Activated T-helper 2 cell treated with anti-CD3 and anti-CD28 coated beads, Interferon-gamma antibody, Interleukin-2, Interleukin-4, amounts not matched to agents 10 μg/mL and 5 μg/mL and 100 μg/mL, durations not matched to agents 14 hours and 24 hours and 36 hours (primary cell): Measurements from ENCODE around the gene HBE1. TPM values are rescaled to one million over a fixed set of nuclear protein-coding genes. Genes with fewer than 3 reads are reported as not detected.

Experiments used
- DNase-seq: peaks from one replicate; pipeline ENCODE4 v3.0.0; 2021; ENCODE audit warnings: low spot score
- H3K27ac Mint-ChIP-seq: one replicate; pipeline ENCODE4 v1.8.0; 2021; ENCODE audit warnings: mixed read lengths
- H3K27me3 Mint-ChIP-seq: one replicate; pipeline ENCODE4 v1.8.0; 2021; ENCODE audit warnings: low read depth, mixed read lengths
- H3K36me3 Mint-ChIP-seq: one replicate; pipeline ENCODE4 v1.8.0; 2021; ENCODE audit warnings: low read depth, mixed read lengths
- H3K4me1 Mint-ChIP-seq: one replicate; pipeline ENCODE4 v1.8.0; 2021; ENCODE audit warnings: low read depth, mixed read lengths
- H3K4me3 Mint-ChIP-seq: one replicate; pipeline ENCODE4 v1.8.0; 2021; ENCODE audit warnings: low read depth, mild to moderate bottlenecking, moderate library complexity, mixed read lengths
- H3K9me3 Mint-ChIP-seq: one replicate; pipeline ENCODE4 v1.8.0; 2021; ENCODE audit warnings: mixed read lengths
- intact Hi-C: fragments of 100-400 bp; cut with micrococcal nuclease; formaldehyde crosslinking; loops from one replicate; pipeline ENCODE4 v1.15.1; 2023
- total RNA-seq: library from RNA; stranded (reverse); gene quantifications from 2 replicates; pipeline ENCODE4 v1.2.3, GENCODE V29; 2022

The HBE1 gene
- total RNA-seq, 1 donor from 2014 or later, result not detected

GRCh38 chr11:5233307-5233706 is 36.4 kb downstream of the HBE1 start:
- Mint-ChIP-seq H3K4me1 (peaks cover 9% of the 10 kb centered on the region), H3K4me3 (no peak overlapping the region)
- intact Hi-C loops, result no loop called here

DNA sequence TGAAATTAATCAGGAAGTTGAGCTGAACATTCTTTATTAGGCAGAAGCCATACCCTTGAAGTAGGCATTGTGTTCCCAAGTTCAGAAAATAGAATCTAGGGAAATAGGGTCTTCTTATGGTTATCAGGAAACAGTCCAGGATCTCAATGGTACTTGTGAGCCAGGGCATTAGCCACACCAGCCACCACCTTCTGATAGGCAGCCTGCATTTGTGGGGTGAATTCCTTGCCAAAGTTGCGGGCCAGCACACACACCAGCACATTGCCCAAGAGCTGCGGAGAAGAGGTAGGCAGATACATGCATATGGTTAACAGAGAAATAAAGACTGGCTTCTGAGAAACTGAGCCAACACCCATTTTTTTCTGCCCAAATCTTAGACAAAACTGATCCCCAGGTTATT is 36.9 kb downstream of the HBE1 start:
- no peak overlapping the region for H3K27ac Mint-ChIP-seq
- no peak for DNase-seq
- H3K4me1 Mint-ChIP-seq, result peaks cover 9% of the 10 kb centered on the region

More at GRCh38 chr11:5233307-5233706, 36.4 kb downstream of the HBE1 start:
- Mint-ChIP-seq H3K9me3 (no peaks in the 10 kb centered on the region), H3K36me3 (no peaks in the 10 kb centered on the region), H3K27ac (no peak overlapping the region), H3K27me3 (peaks cover 16% of the 10 kb centered on the region)
- no peak for DNase-seq

GRCh38 chr11:5232176-5232575 is 37.6 kb downstream of the HBE1 start:
- no peak for DNase-seq
- Mint-ChIP-seq H3K27me3 (peaks cover 13% of the 10 kb centered on the region), H3K4me1 (peaks cover 9% of the 10 kb centered on the region), H3K27ac (no peak overlapping the region), H3K9me3 (no peaks in the 10 kb centered on the region), H3K4me3 (no peak overlapping the region), H3K36me3 (no peaks in the 10 kb centered on the region)
- intact Hi-C loops, result no loop called here

More for the DNA sequence above, 36.9 kb downstream of the HBE1 start:
- Mint-ChIP-seq H3K9me3 (no peaks in the 10 kb centered on the region), H3K36me3 (no peaks in the 10 kb centered on the region), H3K4me3 (no peak overlapping the region), H3K27me3 (peaks cover 16% of the 10 kb centered on the region)
- intact Hi-C loops, result no loop called here

DNA sequence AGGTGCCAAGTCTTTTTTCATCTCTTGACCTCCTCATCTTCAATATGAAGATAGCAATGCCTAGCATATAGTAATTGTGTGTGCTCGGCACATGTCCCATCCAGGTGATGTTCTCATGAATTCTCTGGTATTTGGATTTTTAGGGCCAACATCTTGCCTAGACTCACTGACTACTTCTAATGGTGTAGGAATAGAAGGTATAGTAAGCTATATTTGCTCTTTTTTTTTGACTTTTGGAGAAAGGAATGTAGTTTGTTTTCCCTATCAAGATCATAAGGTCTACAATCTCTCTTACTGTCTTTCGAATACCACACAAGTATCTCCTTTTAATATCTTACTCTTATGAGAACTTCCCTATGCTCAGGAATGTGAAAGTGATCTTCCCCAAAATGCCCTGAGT is 38.6 kb downstream of the HBE1 start:
- H3K9me3 Mint-ChIP-seq, result no peaks in the 10 kb centered on the region
- H3K4me3 Mint-ChIP-seq, result no peak overlapping the region
- H3K27me3 Mint-ChIP-seq, result peaks cover 7% of the 10 kb centered on the region
- H3K36me3 Mint-ChIP-seq, result no peaks in the 10 kb centered on the region
- DNase-seq, result no peak
- peaks cover 9% of the 10 kb centered on the region for H3K4me1 Mint-ChIP-seq
- H3K27ac Mint-ChIP-seq, result no peak overlapping the region
- intact Hi-C loops, result no loop called here

- intact Hi-C loops, result no loop called here
- Mint-ChIP-seq H3K27me3 (peaks cover 2% of the 10 kb centered on the region), H3K4me1 (peaks cover 8% of the 10 kb centered on the region), H3K4me3 (no peak overlapping the region), H3K36me3 (no peaks in the 10 kb centered on the region), H3K9me3 (no peaks in the 10 kb centered on the region), H3K27ac (no peak overlapping the region)
- DNase-seq, result no peak
These were observed 39.5 kb downstream of the HBE1 start for GRCh38 chr11:5230266-5230665.

- Mint-ChIP-seq H3K27me3 (no peaks in the 10 kb centered on the region), H3K4me3 (no peak overlapping the region), H3K9me3 (no peaks in the 10 kb centered on the region), H3K27ac (no peak overlapping the region), H3K4me1 (peaks cover 6% of the 10 kb centered on the region), H3K36me3 (no peaks in the 10 kb centered on the region)
- intact Hi-C loops, result no loop called here
- DNase-seq, result no peak
These were observed 39.9 kb downstream of the HBE1 start for GRCh38 chr11:5229796-5230195.

- Mint-ChIP-seq H3K9me3 (no peaks in the 10 kb centered on the region), H3K27me3 (no peaks in the 10 kb centered on the region), H3K27ac (no peak overlapping the region), H3K4me3 (no peak overlapping the region), H3K36me3 (no peaks in the 10 kb centered on the region), H3K4me1 (peaks cover 3% of the 10 kb centered on the region)
- intact Hi-C loops, result no loop called here
- no peak for DNase-seq
These were observed 40.4 kb downstream of the HBE1 start for GRCh38 chr11:5229356-5229755.

DNA sequence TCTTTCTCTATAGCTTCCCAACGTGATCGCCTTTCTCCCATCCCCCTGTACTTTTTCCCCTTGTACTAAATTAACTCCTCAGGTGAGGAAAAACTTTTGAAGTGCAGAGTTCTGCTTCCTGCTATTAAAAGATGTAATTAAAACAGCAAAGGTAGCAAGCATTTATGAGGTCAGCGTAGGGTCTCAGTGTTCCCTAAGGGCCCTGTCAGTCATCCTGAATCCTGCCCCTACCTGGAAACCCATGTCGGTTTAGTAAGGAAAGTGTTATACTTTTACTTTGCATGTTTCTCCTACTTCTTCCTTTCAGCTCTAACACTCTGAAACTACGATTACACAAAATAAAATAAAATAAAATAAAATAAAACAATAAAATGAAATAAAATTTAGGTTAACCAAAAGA is 41.6 kb downstream of the HBE1 start:
- Mint-ChIP-seq H3K9me3 (no peaks in the 10 kb centered on the region), H3K36me3 (no peaks in the 10 kb centered on the region), H3K4me1 (no peaks in the 10 kb centered on the region), H3K27me3 (no peaks in the 10 kb centered on the region), H3K4me3 (no peak overlapping the region), H3K27ac (no peak overlapping the region)
- intact Hi-C loops, result no loop called here
- DNase-seq, result no peak

- Mint-ChIP-seq H3K4me3 (no peak overlapping the region), H3K9me3 (no peaks in the 10 kb centered on the region), H3K27ac (no peak overlapping the region), H3K4me1 (no peaks in the 10 kb centered on the region), H3K27me3 (no peaks in the 10 kb centered on the region), H3K36me3 (no peaks in the 10 kb centered on the region)
- intact Hi-C loops, result no loop called here
- no peak for DNase-seq
These were observed 42.1 kb downstream of the HBE1 start for GRCh38 chr11:5227681-5228080.

- H3K9me3 Mint-ChIP-seq, result no peaks in the 10 kb centered on the region
- H3K36me3 Mint-ChIP-seq, result no peaks in the 10 kb centered on the region
- no peaks in the 10 kb centered on the region for H3K27me3 Mint-ChIP-seq
- intact Hi-C loops, result no loop called here
- DNase-seq, result no peak
- H3K4me3 Mint-ChIP-seq, result no peak within 1 kb of the TSS
- H3K27ac Mint-ChIP-seq, result no peak within 1 kb of the TSS
- no peaks in the 10 kb centered on the region for H3K4me1 Mint-ChIP-seq
These were observed 42.9 kb downstream of the HBE1 start, which contains the start of gene HBB for GRCh38 chr11:5226732-5227310. Gene HBB (minus strand): TSS chr11:5227071. CDS start chr11:5227021, 50 bp downstream.

- no peaks in the 10 kb centered on the region for H3K36me3 Mint-ChIP-seq
- DNase-seq, result no peak
- no peaks in the 10 kb centered on the region for H3K27me3 Mint-ChIP-seq
- no peak overlapping the region for H3K27ac Mint-ChIP-seq
- H3K4me1 Mint-ChIP-seq, result no peaks in the 10 kb centered on the region
- no peak overlapping the region for H3K4me3 Mint-ChIP-seq
- no peaks in the 10 kb centered on the region for H3K9me3 Mint-ChIP-seq
- intact Hi-C loops, result no loop called here
These were observed 44.3 kb downstream of the HBE1 start for GRCh38 chr11:5225480-5225871.

- Mint-ChIP-seq H3K9me3 (no peaks in the 10 kb centered on the region), H3K36me3 (no peaks in the 10 kb centered on the region), H3K27ac (no peak overlapping the region), H3K4me3 (no peak overlapping the region), H3K4me1 (no peaks in the 10 kb centered on the region), H3K27me3 (no peaks in the 10 kb centered on the region)
- intact Hi-C loops, result no loop called here
- DNase-seq, result no peak
These were observed 44.9 kb downstream of the HBE1 start for GRCh38 chr11:5224538-5225479.

DNA sequence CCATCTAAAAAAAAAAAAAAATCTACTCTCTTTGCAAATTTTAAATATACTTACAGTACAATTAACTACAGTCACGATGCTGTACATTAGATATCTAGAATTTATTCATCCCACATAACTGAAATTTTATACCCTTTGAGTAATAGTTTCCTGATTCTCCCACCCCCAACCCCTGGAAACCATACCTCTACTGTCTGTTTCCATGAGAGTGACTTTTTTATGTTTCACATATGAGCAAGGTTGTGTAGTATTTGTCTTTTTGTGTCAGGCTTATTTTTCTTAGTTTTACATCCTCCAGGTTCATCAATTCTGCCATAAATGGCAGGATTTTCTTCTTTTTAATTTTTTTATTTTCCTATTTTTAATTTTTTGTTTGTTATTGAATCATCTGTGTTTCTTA is 46.1 kb downstream of the HBE1 start:
- no peaks in the 10 kb centered on the region for H3K27me3 Mint-ChIP-seq
- intact Hi-C loops, result no loop called here
- no peak overlapping the region for H3K27ac Mint-ChIP-seq
- H3K4me3 Mint-ChIP-seq, result no peak overlapping the region
- no peaks in the 10 kb centered on the region for H3K4me1 Mint-ChIP-seq
- H3K36me3 Mint-ChIP-seq, result no peaks in the 10 kb centered on the region
- DNase-seq, result no peak
- H3K9me3 Mint-ChIP-seq, result peaks cover 3% of the 10 kb centered on the region
